Suprapubic skin (tissue), 4 donors: ENCODE results near the gene NEGR1. TPM values are rescaled to one million over a fixed set of nuclear protein-coding genes. Genes with fewer than 3 reads are reported as not detected.

ENCODE experiments used
- DNase-seq, 2 donors: peaks; one replicate each; pipeline ENCODE4 v3.0.0-alpha.2; 2019; ENCODE audit warnings: low spot score in 2 of 2
- H3K27ac ChIP-seq: fragments of 200-600 bp; sonication (generic); one replicate; pipeline ENCODE4 v1.5.1; 2019
- H3K27me3 ChIP-seq: fragments of 200-600 bp; sonication (generic); one replicate; pipeline ENCODE4 v1.5.1; 2019
- H3K36me3 ChIP-seq: fragments of 200-600 bp; sonication (generic); one replicate; pipeline ENCODE4 v1.5.1; 2019
- H3K4me1 ChIP-seq: fragments of 200-600 bp; sonication (generic); one replicate; pipeline ENCODE4 v1.5.1; 2019
- H3K4me3 ChIP-seq: fragments of 200-600 bp; sonication (generic); one replicate; pipeline ENCODE4 v1.5.1; 2019; ENCODE audit warnings: mild to moderate bottlenecking
- H3K9me3 ChIP-seq: fragments of 200-600 bp; sonication (generic); one replicate; pipeline ENCODE4 v1.5.1; 2019
- CTCF ChIP-seq, 2 donors: fragments of 200-600 bp in 1 of 2; fragments of 450-650 bp in 1 of 2; sonication (generic) in 1 of 2; IDR thresholded peaks; one replicate each; pipeline ENCODE4 v1.5.1; 2016 to 2019; ENCODE audit warnings: antibody characterized with exemption in 2 of 2, mild to moderate bottlenecking in 1 of 2, moderate library complexity in 1 of 2
- EP300 ChIP-seq: sonication (generic); formaldehyde crosslinking; IDR thresholded peaks from one replicate; pipeline ENCODE4 v1.6.1; 2017; ENCODE audit warnings: antibody characterized with exemption
- POLR2A ChIP-seq, 2 donors: fragments of 450-650 bp; IDR thresholded peaks; one replicate each; pipeline ENCODE4 v1.6.1; 2017; ENCODE audit warnings: antibody characterized with exemption in 2 of 2, mild to moderate bottlenecking in 2 of 2, moderate library complexity in 2 of 2
- POLR2AphosphoS5 ChIP-seq, 3 donors: sonication (generic); formaldehyde crosslinking; IDR thresholded peaks; one replicate each; pipeline ENCODE4 v1.6.1; 2017; ENCODE audit warnings: antibody characterized with exemption in 3 of 3
- WGBS: methylation state at CpG from one replicate; pipeline ENCODE4 v1.1.5; 2018; 5-methylcytosine and 5-hydroxymethylcytosine counted together
- total RNA-seq, 4 donors: library from RNA; depleted of rRNA; stranded (reverse); fragments of >200 nt; gene quantifications; one replicate each; pipeline ENCODE4 v1.1.0, GENCODE V29; 2016

NEGR1 gene
- total RNA-seq, 4 donors from 2014 or later = 3.0 to 9.9 (median 3.8) TPM

- no peaks in the 10 kb centered on the region for H3K27me3 ChIP-seq
- H3K27ac ChIP-seq = no peak overlapping the region
- no peaks in the 10 kb centered on the region for H3K9me3 ChIP-seq
- H3K4me3 ChIP-seq = no peak overlapping the region
- H3K36me3 ChIP-seq = no peaks in the 10 kb centered on the region
- TF ChIP-seq EP300 = no peak
- TF ChIP-seq POLR2A (IDR thresholded peaks at IDR 0.05) = no peak
- no peak for TF ChIP-seq POLR2AphosphoS5 (IDR thresholded peaks at IDR 0.05)
- no peak for TF ChIP-seq CTCF (IDR thresholded peaks at IDR 0.05)
- WGBS = 78% methylated on average over 9 of the region's 9 CpGs
- no peak for DNase-seq
- H3K4me1 ChIP-seq = no peaks in the 10 kb centered on the region
Observed at GRCh38 chr1:71592646-71593274, 689.6 kb downstream of the NEGR1 start.

- no peak for TF ChIP-seq EP300
- TF ChIP-seq POLR2A (IDR thresholded peaks at IDR 0.05) = no peak
- TF ChIP-seq CTCF (IDR thresholded peaks at IDR 0.05) = no peak
- no peak for TF ChIP-seq POLR2AphosphoS5 (IDR thresholded peaks at IDR 0.05)
Observed at GRCh38 chr1:71589005-71589404, 693.3 kb downstream of the NEGR1 start.

GRCh38 chr1:71587961-71588360 lies 694.4 kb downstream of the NEGR1 start:
- no peaks in the 10 kb centered on the region for H3K36me3 ChIP-seq
- no peak for TF ChIP-seq POLR2A (IDR thresholded peaks at IDR 0.05)
- no peak for TF ChIP-seq EP300
- TF ChIP-seq POLR2AphosphoS5 (IDR thresholded peaks at IDR 0.05) = no peak
- no peak for TF ChIP-seq CTCF (IDR thresholded peaks at IDR 0.05)
- DNase-seq = no peak
- H3K9me3 ChIP-seq = no peaks in the 10 kb centered on the region
- no peak overlapping the region for H3K4me3 ChIP-seq
- H3K27ac ChIP-seq = no peak overlapping the region
- whole genome bisulfite sequencing = 40% methylated on average over 3 of the region's 3 CpGs
- no peaks in the 10 kb centered on the region for H3K27me3 ChIP-seq
- H3K4me1 ChIP-seq = no peaks in the 10 kb centered on the region

More at GRCh38 chr1:71589005-71589404, 693.3 kb downstream of the NEGR1 start:
- 69% methylated on average over 2 of the region's 2 CpGs for WGBS
- H3K27ac ChIP-seq = no peak overlapping the region
- H3K36me3 ChIP-seq = no peaks in the 10 kb centered on the region
- H3K27me3 ChIP-seq = no peaks in the 10 kb centered on the region
- H3K4me1 ChIP-seq = no peaks in the 10 kb centered on the region
- no peaks in the 10 kb centered on the region for H3K9me3 ChIP-seq
- no peak for DNase-seq
- H3K4me3 ChIP-seq = no peak overlapping the region

GRCh38 chr1:71586030-71586429 lies 696.3 kb downstream of the NEGR1 start:
- WGBS = 75% methylated on average over 3 of the region's 3 CpGs

GRCh38 chr1:71583756-71584155 lies 698.6 kb downstream of the NEGR1 start:
- 63% methylated on average over 2 of the region's 2 CpGs for WGBS
- Histone ChIP-seq H3K36me3 (no peaks in the 10 kb centered on the region), H3K27me3 (no peaks in the 10 kb centered on the region), H3K4me1 (no peaks in the 10 kb centered on the region), H3K9me3 (no peaks in the 10 kb centered on the region), H3K27ac (no peak overlapping the region), H3K4me3 (no peak overlapping the region)
- no peak for DNase-seq
- no peak for TF ChIP-seq EP300
- no peak for TF ChIP-seq CTCF (IDR thresholded peaks at IDR 0.05)
- no peak for TF ChIP-seq POLR2AphosphoS5 (IDR thresholded peaks at IDR 0.05)
- TF ChIP-seq POLR2A (IDR thresholded peaks at IDR 0.05) = no peak

More at GRCh38 chr1:71586030-71586429, 696.3 kb downstream of the NEGR1 start:
- H3K4me3 ChIP-seq = no peak overlapping the region
- H3K4me1 ChIP-seq = no peaks in the 10 kb centered on the region
- H3K27me3 ChIP-seq = no peaks in the 10 kb centered on the region
- H3K9me3 ChIP-seq = no peaks in the 10 kb centered on the region
- no peak overlapping the region for H3K27ac ChIP-seq
- no peak for TF ChIP-seq POLR2AphosphoS5 (IDR thresholded peaks at IDR 0.05)
- no peak for TF ChIP-seq POLR2A (IDR thresholded peaks at IDR 0.05)
- no peak for TF ChIP-seq CTCF (IDR thresholded peaks at IDR 0.05)
- no peak for TF ChIP-seq EP300
- H3K36me3 ChIP-seq = no peaks in the 10 kb centered on the region
- DNase-seq = no peak
